Cardiac fibroblast (primary cell): ENCODE measurements around the gene CDCA7.

Source experiments
- DNase-seq, 2 donors: peaks; one replicate each; pipeline versions ENCODE4 v3.0.0 to v3.0.0-alpha.2; 2010; ENCODE audit warnings: low read depth in 2 of 2
- H3K4me3 ChIP-seq, 2 donors: replicated peaks in 1 of 2; 1 replicate in 1 of 2; 2 replicates in 1 of 2; pipeline ENCODE4 v1.5.1; 2011; ENCODE audit warnings: low read depth in 2 of 2, low read length in 2 of 2, mild to moderate bottlenecking in 2 of 2, moderate library complexity in 1 of 2
- TF ChIP-seq, protein P1 (sequence below): IDR thresholded peaks from one replicate; pipeline ENCODE4 v1.5.1; 2011; ENCODE audit warnings: low read depth, mild to moderate bottlenecking, low read length, inconsistent platforms

The CDCA7 gene

DNA sequence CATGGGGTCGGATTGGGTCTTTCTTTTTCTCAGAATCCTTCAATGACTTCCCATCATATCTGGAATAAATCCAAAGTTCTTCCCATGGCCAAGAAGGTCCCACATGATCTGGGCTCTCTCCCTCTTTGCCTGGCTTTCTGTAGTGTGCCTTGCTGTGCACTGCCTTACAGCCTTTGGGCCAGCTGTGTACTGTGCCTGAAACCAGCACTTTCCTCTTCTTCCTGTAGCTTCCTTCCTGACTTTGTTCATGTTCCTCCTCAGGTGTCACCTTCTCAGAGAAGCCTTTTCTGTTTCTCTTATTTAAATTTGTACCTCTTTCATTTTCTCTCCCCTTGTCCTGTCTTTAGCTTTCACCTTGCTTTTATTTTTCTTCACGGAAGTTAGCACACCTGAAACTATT lies 4.3 kb upstream of the CDCA7 start:
- DNase-seq: no peak
- no peak overlapping the region for H3K4me3 ChIP-seq
- TF ChIP-seq, protein P1, sequence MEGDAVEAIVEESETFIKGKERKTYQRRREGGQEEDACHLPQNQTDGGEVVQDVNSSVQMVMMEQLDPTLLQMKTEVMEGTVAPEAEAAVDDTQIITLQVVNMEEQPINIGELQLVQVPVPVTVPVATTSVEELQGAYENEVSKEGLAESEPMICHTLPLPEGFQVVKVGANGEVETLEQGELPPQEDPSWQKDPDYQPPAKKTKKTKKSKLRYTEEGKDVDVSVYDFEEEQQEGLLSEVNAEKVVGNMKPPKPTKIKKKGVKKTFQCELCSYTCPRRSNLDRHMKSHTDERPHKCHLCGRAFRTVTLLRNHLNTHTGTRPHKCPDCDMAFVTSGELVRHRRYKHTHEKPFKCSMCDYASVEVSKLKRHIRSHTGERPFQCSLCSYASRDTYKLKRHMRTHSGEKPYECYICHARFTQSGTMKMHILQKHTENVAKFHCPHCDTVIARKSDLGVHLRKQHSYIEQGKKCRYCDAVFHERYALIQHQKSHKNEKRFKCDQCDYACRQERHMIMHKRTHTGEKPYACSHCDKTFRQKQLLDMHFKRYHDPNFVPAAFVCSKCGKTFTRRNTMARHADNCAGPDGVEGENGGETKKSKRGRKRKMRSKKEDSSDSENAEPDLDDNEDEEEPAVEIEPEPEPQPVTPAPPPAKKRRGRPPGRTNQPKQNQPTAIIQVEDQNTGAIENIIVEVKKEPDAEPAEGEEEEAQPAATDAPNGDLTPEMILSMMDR: no peak

- TF ChIP-seq, protein P1: no peak
- no peak for DNase-seq
These were observed 2.8 kb upstream of the CDCA7 start for GRCh38 chr2:173351879-173352278.

DNA sequence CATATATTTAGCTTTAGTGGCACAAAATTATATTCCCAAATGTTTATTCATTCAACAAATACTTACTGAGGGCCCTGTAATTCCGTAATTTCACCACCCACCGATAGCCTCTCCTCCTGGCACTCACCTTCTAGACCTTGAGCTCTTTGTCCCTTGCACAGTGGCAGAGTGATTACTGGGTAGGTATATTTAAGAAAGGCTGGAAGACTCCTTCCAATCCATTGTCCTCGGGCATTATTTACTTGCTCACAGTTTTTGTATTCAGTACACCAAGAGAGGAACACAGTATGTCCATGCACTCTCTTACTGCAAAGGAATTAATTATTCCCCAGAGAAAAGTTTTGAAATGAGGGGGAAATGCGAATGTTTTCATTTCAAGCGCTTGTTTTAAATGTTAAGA lies 1.1 kb upstream of the CDCA7 start:
- TF ChIP-seq, protein P1: no peak
- no peak for DNase-seq
- no peak overlapping the region for H3K4me3 ChIP-seq

More at GRCh38 chr2:173351879-173352278, 2.8 kb upstream of the CDCA7 start:
- no peak overlapping the region for H3K4me3 ChIP-seq

GRCh38 chr2:173354073-173354581 lies 545 bp upstream of the CDCA7 start:
- peak overlapping the region; percentile 69 to 88 for H3K4me3 ChIP-seq
- TF ChIP-seq, protein P1: no peak
- peak in 1 of 2 donors; percentile 27 for DNase-seq

DNA sequence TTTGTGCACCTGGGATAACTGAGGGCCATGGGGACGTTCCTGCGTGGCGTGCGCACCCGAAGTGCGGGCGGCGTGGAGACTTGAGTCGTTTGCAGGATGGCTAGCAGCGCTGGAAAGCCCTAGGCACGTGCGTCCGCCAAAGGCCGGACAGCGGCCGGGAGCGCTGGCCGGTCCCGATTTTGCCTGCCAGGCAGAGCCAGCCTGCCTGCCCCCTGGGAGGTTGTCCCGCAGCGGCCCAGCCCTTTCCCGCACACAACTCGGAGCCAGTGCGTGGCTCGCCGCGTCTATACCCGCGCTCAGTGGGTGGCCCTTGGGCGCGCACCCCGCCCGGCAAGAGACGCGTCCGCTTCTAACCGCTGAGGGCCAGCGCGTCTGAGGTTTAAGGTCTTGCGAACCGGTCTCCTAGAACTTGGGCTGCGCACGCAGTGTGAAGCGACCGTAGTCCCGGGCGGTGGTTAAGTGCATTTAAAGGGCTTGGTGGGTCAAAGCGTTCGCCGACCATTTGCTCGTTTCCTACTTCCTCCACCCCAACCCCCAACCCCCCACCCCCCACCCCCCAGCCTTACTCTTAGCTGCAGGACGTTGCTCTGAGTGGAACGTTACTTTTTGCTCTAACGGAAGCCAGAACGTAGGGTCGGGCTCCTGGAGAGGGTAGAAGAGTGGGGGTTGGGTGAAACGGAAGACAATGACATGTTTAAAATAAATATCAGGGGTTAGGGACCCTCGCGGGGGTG lies 627 bp downstream of the CDCA7 start:
- TF ChIP-seq, protein P1: no peak
- peak; percentile 57 to 69 for DNase-seq
- peak overlapping the region; percentile 69 to 88 for H3K4me3 ChIP-seq

DNA sequence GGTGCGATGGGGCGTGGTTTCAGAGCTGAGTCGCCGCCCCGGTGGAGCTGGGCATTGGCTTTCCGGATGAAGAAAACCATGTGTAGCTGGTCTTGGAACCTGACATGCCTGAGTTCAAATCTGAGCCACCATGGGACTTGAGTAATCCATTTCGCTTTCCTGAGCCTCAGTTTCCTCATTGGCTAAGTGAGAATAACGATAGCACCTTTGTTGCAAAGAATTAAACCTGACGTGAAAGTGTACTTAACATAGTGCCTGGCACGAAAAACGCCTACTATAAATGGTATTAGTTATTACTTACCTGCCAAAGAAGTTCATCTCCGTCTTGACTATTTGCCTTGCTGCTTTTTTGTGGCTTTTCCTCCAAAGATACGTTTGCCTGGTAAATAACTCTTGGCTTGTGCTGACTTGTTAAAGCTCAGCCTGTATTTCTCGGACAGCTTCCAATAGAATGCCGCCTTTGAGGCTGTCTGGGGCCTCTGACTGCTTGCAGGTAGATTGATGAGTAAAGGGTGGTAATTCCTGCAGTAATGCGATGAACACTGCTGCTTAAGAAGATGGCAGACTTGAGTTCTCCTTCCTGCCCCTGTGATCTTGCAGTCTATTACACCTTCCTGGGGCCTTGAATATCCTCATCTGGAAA lies 1.3 kb downstream of the CDCA7 start:
- TF ChIP-seq, protein P1: no peak
- no peak for DNase-seq
- peak overlapping the region; percentile 69 to 88 for H3K4me3 ChIP-seq
